Stimulated activated CD4-positive, alpha-beta T cell treated with anti-CD3 and anti-CD28 coated beads, TNF-alpha, amount 100 ng/mL, for 48 hours (primary cell): ENCODE results near the gene BSG.

ENCODE experiments used
- DNase-seq, 3 donors: peaks; one replicate each; pipeline ENCODE4 v3.0.0-alpha.2; 2020; ENCODE audit warnings: low read depth in 3 of 3

The BSG gene

GRCh38 chr19:572140-572742, at the start of gene BSG:
TSS of gene BSG (plus strand) at chr19:572596. CDS start at chr19:572635, 39 bp downstream.
- DNase-seq, result peak; percentile 97 to 98 (median 98)

- no peak for DNase-seq
Observed at GRCh38 chr19:522726-523125, 49.7 kb upstream of the BSG start.

GRCh38 chr19:524062-524674, 48.2 kb upstream of the BSG start:
- DNase-seq, result no peak

- DNase-seq, result no peak
Observed at GRCh38 chr19:525029-525428, 47.4 kb upstream of the BSG start.

- DNase-seq, result no peak
Observed at GRCh38 chr19:525857-526419, 46.5 kb upstream of the BSG start.

GRCh38 chr19:530134-531008, 42.0 kb upstream of the BSG start:
- no peak for DNase-seq

- DNase-seq, result peak; percentile 71 to 80 (median 80)
Observed at GRCh38 chr19:531009-531752, 41.2 kb upstream of the BSG start.

GRCh38 chr19:531753-532560, 40.4 kb upstream of the BSG start, which contains the start of gene CDC34:
TSS of gene CDC34 (plus strand) at chr19:531760. CDS start at chr19:531932, 172 bp downstream.
- DNase-seq, result no peak

- DNase-seq, result peak in 1 of 3 donors; percentile 41
Observed at GRCh38 chr19:532561-533363, 39.6 kb upstream of the BSG start.

- no peak for DNase-seq
Observed at GRCh38 chr19:533364-534058, 38.9 kb upstream of the BSG start.

GRCh38 chr19:534088-534487, 38.3 kb upstream of the BSG start:
- no peak for DNase-seq

GRCh38 chr19:535017-535835, 37.2 kb upstream of the BSG start:
- DNase-seq, result no peak

- DNase-seq, result no peak
Observed at GRCh38 chr19:536031-536880, 36.1 kb upstream of the BSG start.

GRCh38 chr19:536881-537404, 35.5 kb upstream of the BSG start:
- DNase-seq, result no peak

GRCh38 chr19:538641-539428, 33.6 kb upstream of the BSG start:
- DNase-seq, result no peak

GRCh38 chr19:539429-540030, 32.9 kb upstream of the BSG start:
- DNase-seq, result no peak
